Peyer's patch (tissue), 4 donors: Measurements from ENCODE around the gene RPL6.

Experiments used
- POLR2A ChIP-seq, 2 donors: fragments of 450-650 bp; IDR thresholded peaks; one replicate each; pipeline ENCODE4 v1.5.1; 2017; ENCODE audit warnings: antibody characterized with exemption in 2 of 2, mild to moderate bottlenecking in 2 of 2, moderate library complexity in 2 of 2
- TF ChIP-seq, protein P1 (sequence below), 6 experiments: fragments of 450-650 bp in 4 of 6; fragments of 200-600 bp in 2 of 6; sonication (generic) in 1 of 6; IDR thresholded peaks; one replicate each; pipeline ENCODE4 v1.5.1; 2017 to 2019; ENCODE audit warnings: antibody characterized with exemption in 6 of 6, mild to moderate bottlenecking in 3 of 6, moderate library complexity in 1 of 6

DNA sequence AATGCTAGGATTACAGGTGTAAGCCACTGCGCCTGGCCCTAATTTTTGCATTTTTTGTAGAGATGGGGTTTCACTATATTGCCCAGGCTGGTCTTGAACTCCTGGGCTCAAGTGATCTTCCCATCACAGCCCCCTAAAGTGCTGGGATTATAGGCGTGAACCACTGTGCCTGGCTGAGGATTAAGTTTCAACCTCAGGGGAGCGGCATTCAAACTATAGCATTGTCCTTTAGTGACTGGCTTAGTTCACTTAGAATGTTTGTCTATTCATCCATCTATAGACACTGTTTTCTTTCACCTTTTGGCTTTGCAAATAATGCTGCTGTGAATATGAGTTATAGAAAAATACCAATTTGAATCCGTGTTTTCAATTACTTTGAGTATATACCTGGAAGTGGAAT lies 34.5 kb upstream of the RPL6 start:
- TF ChIP-seq, protein P1, sequence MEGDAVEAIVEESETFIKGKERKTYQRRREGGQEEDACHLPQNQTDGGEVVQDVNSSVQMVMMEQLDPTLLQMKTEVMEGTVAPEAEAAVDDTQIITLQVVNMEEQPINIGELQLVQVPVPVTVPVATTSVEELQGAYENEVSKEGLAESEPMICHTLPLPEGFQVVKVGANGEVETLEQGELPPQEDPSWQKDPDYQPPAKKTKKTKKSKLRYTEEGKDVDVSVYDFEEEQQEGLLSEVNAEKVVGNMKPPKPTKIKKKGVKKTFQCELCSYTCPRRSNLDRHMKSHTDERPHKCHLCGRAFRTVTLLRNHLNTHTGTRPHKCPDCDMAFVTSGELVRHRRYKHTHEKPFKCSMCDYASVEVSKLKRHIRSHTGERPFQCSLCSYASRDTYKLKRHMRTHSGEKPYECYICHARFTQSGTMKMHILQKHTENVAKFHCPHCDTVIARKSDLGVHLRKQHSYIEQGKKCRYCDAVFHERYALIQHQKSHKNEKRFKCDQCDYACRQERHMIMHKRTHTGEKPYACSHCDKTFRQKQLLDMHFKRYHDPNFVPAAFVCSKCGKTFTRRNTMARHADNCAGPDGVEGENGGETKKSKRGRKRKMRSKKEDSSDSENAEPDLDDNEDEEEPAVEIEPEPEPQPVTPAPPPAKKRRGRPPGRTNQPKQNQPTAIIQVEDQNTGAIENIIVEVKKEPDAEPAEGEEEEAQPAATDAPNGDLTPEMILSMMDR (IDR thresholded peaks at IDR 0.05), result no peak
- no peak for TF ChIP-seq POLR2A (IDR thresholded peaks at IDR 0.05)
